ENCODE measurements around the gene CRYBA1.
"Not testable (repeated sequence)": the region's sequence is repeated elsewhere in the genome, so short reads cannot be mapped to it uniquely, and the experiment has no call there.

The CRYBA1 gene

DNA sequence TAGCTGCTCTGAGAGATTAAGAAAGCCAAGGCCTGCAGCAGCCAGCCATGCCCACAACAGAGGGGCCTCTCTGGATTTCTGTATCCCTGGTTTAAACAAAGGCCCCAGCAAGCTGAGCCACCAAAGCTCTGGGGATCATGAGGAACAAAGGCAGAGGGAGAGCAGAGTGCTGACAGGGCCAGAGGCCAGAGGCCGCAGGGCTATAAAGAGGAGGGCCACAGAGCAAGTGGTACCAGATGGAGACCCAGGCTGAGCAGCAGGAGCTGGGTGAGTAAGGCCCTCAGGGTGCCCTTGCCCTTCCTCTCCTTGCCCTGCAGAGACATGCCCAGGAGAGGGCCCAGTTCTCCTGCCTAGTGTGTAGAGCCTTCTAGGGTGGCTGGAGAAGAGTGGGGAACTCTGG is at the start of gene CRYBA1:
TSS of gene CRYBA1 (plus strand) at position 232 of the 400 bp plus-strand sequence. CDS start at position 237, 5 bp downstream.
- DNase-seq = no peak

DNA sequence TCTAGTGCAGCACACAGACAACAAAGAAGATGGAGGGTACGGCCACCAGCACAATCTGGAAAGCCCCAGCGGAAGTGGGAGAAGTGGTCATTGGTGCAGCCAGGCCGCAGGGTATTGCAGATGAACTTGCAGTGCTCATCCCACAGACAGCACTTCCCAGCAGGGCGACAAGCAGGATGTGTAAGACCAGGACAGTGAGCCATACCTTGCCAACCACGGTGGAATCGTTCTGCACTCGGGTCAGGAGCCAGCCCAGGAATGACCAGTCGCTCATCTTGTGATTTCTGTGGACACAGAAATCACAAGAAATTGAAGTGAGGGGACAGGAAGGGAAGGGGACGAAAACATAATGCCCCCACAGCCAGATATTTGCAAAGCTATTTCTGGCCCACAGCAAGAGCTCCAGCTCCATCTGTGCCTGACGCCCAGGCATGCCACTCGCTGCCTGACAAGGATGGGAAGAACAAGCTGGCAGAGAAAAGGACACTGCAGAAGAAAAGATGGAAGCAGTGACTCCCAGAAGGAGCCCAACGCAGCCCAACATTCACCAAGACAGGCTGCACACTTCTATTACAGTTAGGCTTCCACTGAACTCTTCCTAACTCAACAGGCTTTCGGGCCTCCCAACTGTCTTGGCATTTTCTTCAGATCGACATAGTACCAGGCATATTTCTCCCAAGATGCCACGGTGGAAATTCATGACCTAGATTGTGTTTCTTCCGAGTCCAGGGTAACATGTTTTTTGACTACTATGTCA is 49.0 kb upstream of the CRYBA1 start:
- no peak for DNase-seq

DNA sequence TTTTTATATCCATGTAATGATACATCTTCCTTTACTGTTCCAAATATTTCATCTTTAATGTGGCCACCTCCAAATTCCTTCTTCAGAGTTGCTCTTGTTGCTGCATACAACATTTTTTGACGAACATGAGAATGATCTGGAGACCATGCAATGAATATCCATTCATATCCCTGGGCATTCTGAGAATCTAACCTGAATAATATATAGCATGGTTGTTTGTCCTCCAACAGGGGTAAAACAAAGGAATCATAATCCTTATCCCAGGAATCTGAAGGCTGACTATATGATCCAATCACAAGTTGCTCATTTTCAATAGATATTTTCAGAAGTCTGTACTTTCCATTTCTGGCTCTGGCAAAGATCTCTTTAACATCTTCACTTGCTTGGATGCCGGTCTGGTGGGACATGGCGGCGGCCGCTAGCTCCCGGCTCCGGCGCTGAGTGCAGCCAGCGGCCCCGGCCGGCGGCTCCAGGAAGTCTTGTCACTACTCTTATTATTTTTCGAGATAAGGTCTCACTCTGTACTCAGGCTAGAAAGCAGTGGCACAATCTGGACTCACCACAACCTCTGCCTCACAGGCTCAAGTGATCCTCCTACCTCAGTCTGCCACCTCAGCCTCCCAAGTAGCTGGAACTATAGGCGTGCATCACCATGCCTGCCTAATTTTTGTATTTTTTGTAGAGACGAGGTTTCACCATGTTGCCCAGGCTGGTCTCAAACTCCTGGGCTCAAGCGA is 42.4 kb upstream of the CRYBA1 start:
- DNase-seq = not testable (repeated sequence)

GRCh38 chr17:29205047-29205446 is 41.6 kb upstream of the CRYBA1 start:
- no peak for DNase-seq

GRCh38 chr17:29207975-29208374 is 38.7 kb upstream of the CRYBA1 start:
- DNase-seq = no peak

- no peak for DNase-seq
Measured at GRCh38 chr17:29209073-29209472, 37.6 kb upstream of the CRYBA1 start.

DNA sequence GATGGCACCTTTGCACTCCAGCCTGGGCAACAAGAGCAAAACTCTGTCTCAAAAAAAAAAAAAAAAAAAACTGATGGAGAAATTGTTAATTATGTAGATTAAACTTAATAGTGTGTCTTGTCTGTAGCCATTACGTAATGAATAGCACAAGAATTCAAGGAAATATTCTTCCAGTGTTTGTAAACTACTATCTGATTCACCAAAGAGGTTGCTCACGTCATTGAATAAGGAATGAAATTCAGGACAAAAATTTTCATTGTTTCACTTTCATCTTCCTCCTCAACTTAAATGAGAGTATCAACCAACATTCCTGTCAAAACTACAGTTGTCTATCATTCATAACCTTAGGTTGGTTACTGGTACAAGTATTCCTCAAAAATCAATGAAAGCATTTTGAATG is 35.8 kb upstream of the CRYBA1 start:
- DNase-seq = no peak

DNA sequence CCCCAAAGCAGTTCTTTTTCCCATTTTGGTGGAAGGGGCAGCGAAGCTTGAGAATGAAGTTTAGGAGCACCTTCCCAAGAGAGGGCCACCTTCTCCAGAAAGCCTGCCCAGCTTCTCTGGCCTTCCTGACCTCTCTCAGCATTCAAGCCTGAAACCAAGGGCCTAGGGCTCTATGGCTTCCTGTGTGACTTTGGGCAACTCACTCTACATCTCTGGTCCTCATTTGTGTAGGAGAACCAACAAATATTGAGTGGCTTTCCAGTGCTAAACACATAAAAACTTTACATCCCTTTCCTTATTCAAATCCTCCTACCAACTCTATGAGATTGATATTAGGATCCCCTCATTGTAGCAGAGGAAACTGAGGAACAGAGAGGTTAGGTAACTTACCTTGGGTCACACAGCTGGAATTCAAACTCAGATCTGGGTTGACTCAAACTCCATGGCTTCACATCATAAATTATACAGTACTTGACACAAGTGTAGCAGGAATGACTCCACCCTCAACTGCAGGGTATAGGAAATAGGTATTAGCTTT is 34.5 kb upstream of the CRYBA1 start:
- no peak for DNase-seq

GRCh38 chr17:29212681-29213121 is 34.0 kb upstream of the CRYBA1 start:
- no peak for DNase-seq

- no peak for DNase-seq
Measured at GRCh38 chr17:29214215-29215146, 32.2 kb upstream of the CRYBA1 start.

DNA sequence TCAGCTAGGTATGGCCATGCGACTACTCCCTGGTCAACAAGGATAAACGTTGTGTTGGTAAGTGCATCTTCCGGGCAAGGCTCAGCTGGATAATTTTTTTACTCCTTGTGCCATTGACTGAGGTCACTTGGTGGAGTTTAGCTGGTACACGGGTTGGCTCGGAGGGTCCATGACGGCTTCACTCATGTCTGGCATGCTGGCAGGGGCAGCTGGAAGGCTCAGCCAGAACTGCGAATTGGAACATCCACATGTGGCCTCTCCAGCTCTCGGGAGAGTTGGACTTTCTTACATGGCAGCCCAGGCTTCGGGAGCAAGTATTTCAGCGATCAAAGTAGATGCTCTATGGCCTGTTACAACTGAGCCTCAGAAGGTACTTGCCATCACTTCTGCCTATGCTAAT is 31.5 kb upstream of the CRYBA1 start:
- DNase-seq = no peak

DNA sequence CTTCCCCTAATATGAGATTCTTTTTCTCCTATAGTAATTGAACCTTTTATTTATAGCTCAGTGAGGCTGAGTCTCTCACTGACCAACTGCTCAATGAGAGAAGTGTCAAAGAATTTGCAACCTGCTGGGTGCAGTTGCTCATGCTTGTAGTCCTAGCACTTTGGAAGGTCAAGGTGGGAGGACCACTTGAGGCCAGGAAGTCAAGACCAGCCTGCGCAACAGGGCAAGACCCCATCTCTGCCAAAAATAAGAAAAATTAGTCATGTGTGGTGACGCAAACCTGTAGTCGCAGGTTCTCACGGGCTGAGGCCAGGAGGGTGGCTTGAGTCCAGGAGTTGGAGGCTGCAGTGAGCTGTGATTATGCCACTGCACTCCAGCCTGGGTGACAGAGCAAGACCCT is 30.9 kb upstream of the CRYBA1 start:
- DNase-seq = no peak

DNA sequence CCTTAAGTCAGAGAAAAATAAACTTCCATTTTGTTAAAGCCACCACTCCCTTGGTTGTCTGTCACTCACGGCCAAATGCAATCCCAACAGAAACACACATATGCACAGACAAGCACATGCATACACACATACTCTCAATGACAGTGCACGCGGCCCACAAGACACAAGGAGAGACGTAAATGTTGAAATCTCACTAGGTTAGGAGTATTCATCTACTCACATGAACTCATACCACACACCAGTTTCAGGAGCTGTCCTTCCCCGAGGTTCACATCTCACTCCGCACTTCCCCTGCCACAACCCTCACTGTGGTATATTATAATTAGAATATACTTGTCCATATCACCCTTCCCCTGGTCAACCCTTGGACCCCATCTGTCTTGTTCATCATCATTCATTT is 30.5 kb upstream of the CRYBA1 start:
- no peak for DNase-seq

GRCh38 chr17:29216856-29217255 is 29.8 kb upstream of the CRYBA1 start:
- no peak for DNase-seq

- peak; percentile 55 for DNase-seq
Measured at GRCh38 chr17:29219378-29220047, 27.1 kb upstream of the CRYBA1 start.

GRCh38 chr17:29221338-29221737 is 25.3 kb upstream of the CRYBA1 start:
- DNase-seq = not testable (repeated sequence)

DNA sequence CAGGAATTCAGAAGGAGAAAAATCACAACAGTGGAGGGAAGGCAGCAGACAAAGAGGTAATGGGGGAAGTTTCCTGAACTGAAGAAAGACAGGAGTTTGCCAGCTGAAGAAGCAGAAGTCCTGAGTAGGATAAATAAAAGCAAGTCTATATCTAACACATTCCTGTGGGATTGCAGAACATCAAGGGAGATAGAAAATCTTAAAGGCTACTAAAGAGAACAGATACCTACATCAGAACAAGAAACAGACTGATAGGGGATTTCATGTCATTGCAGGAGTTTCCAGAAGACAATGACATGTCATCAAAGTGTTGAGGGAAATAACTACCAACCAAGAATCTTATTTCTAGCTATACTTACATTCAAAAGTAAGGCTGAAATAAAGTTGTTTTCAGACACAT is 21.3 kb upstream of the CRYBA1 start:
- DNase-seq = no peak

GRCh38 chr17:29233301-29233700 is 13.4 kb upstream of the CRYBA1 start:
- no peak for DNase-seq

GRCh38 chr17:29234972-29235371 is 11.7 kb upstream of the CRYBA1 start:
- DNase-seq = not testable (repeated sequence)

DNA sequence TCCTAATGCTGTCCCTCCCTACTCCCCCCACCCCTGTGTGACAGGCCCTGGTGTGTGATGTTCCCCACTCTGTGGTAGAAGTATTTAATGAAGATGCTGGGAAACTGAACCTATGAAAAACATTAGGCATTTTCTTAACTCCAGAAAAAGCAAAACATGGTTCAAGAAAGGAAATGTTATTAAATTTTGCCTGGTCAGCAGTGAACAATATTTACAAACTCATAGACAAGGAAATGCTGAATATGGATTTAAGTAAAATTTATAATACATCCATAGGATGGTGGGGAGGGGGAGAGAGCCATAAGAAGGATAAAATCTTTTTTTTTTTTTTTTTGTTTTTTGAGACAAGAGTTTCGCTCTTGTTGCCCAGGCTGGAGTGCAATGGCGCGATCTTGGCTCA is 10.8 kb upstream of the CRYBA1 start:
- no peak for DNase-seq

DNA sequence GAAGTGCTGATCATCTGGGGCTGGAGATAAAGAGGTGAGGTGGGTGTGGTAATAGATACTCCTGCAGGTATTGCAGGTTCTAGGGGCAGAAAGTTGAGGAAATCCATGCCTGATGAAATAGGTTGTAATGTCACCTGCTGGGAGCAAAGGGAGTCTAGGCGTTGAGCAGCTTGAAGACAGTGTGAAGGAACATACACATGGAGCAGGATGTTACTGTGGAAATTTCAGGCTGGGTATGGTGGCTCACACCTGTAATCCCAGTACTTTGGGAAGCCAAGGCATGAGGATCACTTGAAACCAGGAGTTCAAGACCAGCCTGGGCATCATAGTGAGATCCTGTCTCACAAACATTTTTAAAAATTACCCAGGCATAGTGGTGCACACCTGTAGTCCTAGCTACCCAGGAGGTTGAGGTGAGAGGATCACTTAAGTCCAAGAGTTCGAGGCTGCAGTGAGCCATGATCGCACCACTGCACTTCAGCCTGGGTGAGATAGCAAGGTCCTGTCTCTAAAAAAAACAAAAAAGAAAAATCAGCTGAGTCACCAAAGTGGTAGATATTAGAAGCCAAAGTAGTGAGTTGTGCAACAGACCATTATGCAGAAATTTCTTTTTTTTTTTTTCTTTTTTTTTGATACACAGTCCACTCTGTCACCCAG is 9.1 kb upstream of the CRYBA1 start:
- no peak for DNase-seq

Data from NCI-H526 treated with DMSO at 0.1 percent for 48 hours (cell line).